BLaER1 (cell line): Measurements from ENCODE around the gene ANK3.

ENCODE experiments used
- H3K27ac ChIP-seq: shearing (Covaris generic); formaldehyde crosslinking; 2 replicates; pipeline ENCODE4 v1.8.1; 2022
- H3K27me3 ChIP-seq: shearing (Covaris generic); formaldehyde crosslinking; 2 replicates; pipeline ENCODE4 v1.8.1; 2022
- H3K36me3 ChIP-seq: shearing (Covaris generic); formaldehyde crosslinking; 2 replicates; pipeline ENCODE4 v1.8.1; 2022
- H3K4me1 ChIP-seq: shearing (Covaris generic); formaldehyde crosslinking; 2 replicates; pipeline ENCODE4 v1.8.1; 2022
- H3K4me2 ChIP-seq: shearing (Covaris generic); formaldehyde crosslinking; 2 replicates; pipeline ENCODE4 v1.8.1; 2022
- H3K4me3 ChIP-seq: shearing (Covaris generic); formaldehyde crosslinking; 2 replicates; pipeline ENCODE4 v1.8.1; 2022
- H3K9ac ChIP-seq: shearing (Covaris generic); formaldehyde crosslinking; 2 replicates; pipeline ENCODE4 v1.8.1; 2022
- H3K9me3 ChIP-seq: shearing (Covaris generic); formaldehyde crosslinking; 2 replicates; pipeline ENCODE4 v1.8.1; 2022
- H4K20me1 ChIP-seq: shearing (Covaris generic); formaldehyde crosslinking; 2 replicates; pipeline ENCODE4 v1.8.1; 2022
- Cebpa-rat ChIP-seq: shearing (Covaris generic); IDR thresholded peaks from 2 replicates; pipeline ENCODE4 v1.8.1; 2022

ANK3 gene

DNA sequence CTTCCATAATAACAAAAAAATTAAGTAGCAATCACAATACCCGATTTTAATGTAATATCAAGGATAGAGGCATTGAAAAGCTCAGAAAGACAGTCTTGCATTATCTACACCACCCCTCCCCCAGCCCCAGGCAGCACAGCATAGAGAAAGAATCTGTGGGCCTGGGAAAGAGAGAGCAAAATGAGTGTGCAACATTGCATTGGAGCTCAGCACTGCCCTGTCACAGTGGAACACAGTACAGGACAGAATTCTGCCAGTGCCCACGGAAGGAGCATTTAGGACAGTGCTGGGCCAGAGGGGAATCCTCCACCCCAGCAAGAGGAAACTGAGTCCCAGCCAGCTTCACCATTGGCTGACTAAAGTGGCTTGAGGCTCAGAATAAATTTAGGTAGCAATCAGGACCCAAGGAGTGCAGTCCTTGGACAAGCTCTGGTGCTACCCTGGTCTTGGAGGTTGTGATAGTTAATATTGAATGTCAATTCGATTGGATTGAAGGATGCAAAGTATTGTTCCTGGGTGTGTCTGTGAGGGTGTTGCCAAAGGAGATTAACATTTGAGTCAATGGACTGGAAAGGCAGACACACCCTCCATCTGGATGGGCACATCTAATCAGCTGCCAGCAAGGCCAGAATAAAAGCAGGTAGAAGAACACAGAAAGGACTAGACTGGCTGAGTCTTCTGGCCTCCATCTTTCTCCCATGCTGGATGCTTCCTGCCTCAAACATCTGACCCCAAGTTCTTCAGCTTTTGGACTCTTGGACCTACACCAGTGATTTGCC is 234.4 kb downstream of the ANK3 start:
- Histone ChIP-seq H3K27me3 (no peaks in the 10 kb centered on the region), H3K4me3 (no peak overlapping the region), H3K36me3 (no peaks in the 10 kb centered on the region), H3K9me3 (no peaks in the 10 kb centered on the region), H3K9ac (no peak overlapping the region), H3K27ac (no peak overlapping the region), H3K4me1 (no peaks in the 10 kb centered on the region), H3K4me2 (no peak overlapping the region), H4K20me1 (no peaks in the 10 kb centered on the region)
- no peak for TF ChIP-seq Cebpa-rat

DNA sequence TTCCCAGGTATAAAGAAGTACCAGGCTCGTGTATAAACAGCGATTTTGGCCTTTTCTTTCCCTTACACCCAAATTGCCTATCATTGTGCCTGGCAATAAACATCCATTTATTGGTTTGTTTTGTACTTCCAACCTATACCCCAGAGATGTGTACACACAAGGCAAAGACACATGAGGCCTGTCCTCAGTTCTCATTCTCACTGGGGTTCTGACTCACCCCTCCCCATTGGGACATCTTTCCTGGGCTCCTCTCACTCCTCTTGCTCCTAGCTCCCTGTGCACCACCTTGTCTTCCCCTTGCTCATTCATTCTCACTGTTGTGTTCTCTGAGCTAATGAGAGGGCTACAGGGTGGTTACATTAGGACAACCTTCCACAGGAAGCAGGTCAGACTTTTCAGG is 240.7 kb downstream of the ANK3 start:
- no peaks in the 10 kb centered on the region for H3K27me3 ChIP-seq
- TF ChIP-seq Cebpa-rat, result no peak
- no peaks in the 10 kb centered on the region for H3K36me3 ChIP-seq
- no peak overlapping the region for H3K4me3 ChIP-seq
- no peaks in the 10 kb centered on the region for H3K4me1 ChIP-seq
- no peak overlapping the region for H3K4me2 ChIP-seq
- H3K27ac ChIP-seq, result no peak overlapping the region
- H4K20me1 ChIP-seq, result no peaks in the 10 kb centered on the region
- no peak overlapping the region for H3K9ac ChIP-seq
- H3K9me3 ChIP-seq, result no peaks in the 10 kb centered on the region

DNA sequence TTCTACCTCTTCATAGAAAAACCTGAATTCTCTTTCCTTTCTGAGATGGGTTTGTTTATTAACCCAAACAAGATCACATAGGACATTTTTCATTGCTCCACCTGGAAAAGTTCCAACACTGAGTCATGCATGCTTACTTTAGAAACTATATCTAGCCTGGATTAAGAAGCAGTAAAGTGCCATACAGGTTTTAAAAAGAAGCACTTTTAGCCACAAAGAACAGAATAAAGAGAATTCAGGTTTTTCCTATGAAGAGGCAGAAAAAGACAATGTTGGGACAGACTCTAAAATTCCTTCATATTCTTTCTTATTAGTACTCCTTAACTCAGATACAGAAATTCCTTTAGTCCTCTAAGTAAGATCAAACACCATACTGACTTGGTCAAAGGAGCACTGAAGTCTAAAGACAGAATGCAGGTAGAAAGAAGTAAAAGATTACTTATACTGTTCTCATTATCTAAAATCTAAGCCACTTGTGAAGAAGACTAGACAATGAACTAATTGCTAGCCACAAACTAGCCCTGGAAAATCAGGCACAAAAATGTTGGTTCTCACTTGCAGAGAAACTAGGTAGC is 241.3 kb downstream of the ANK3 start:
- Histone ChIP-seq H3K4me3 (no peak overlapping the region), H4K20me1 (no peaks in the 10 kb centered on the region), H3K9me3 (no peaks in the 10 kb centered on the region), H3K4me2 (no peak overlapping the region), H3K9ac (no peak overlapping the region), H3K4me1 (no peaks in the 10 kb centered on the region), H3K36me3 (no peaks in the 10 kb centered on the region), H3K27ac (no peak overlapping the region), H3K27me3 (no peaks in the 10 kb centered on the region)
- TF ChIP-seq Cebpa-rat, result no peak

DNA sequence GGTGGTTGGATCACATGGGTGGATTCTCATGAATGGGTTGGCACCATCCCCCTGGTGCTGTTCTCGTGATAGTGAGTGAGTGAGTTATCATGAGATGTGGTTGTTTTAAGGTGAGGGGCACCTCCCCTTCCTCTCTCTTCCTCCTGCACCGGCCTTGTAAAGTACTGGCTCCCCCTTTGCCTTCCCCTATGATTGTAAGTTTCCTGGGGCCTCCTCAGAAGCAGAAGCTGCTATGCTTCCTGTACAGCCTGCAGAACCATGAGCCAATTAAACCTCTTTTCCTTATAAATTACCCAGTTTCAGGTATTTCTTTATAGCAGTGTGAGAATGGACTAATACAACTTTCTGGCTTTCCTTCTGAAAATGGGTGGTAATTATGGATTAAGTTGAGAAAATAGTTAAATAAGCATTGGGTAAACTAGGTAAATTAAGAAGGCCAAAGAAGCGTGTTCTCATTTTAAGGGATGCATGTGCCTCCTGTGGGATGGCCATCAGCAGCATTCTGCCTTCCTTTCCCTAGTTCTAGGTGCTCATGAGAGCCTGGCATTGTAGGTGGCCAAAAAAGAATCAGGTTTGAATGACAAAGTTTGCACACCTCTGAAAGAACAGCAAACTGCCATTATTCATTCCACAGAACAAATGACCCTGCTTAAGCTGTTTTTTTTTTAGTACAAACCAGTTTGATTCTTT is 242.0 kb downstream of the ANK3 start:
- Histone ChIP-seq H3K9ac (no peak overlapping the region), H3K4me3 (no peak overlapping the region), H3K4me2 (no peak overlapping the region), H3K36me3 (no peaks in the 10 kb centered on the region), H3K27ac (no peak overlapping the region), H3K27me3 (no peaks in the 10 kb centered on the region), H3K9me3 (no peaks in the 10 kb centered on the region), H4K20me1 (no peaks in the 10 kb centered on the region), H3K4me1 (no peaks in the 10 kb centered on the region)
- no peak for TF ChIP-seq Cebpa-rat

DNA sequence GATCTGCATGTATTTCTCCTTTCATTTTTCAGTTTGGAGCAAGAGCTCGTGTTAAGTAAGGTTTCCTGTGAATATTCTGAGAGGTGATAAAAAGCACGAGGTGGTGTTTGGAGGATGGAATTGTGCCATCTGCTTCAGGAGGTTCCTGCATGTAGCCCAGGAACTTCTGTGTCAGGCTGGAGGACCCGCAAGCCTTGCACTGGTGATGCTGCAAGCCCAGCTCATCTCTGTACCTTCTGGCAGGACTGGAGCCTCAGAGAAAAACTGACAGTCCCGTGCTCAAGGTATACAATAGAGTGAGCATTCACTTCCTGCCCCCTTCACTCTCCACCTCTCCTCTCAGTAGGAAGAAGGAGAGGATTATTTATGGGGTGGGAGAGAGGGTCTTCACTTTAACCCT is 242.7 kb downstream of the ANK3 start:
- Histone ChIP-seq H3K27me3 (no peaks in the 10 kb centered on the region), H3K9ac (no peak overlapping the region), H3K4me1 (no peaks in the 10 kb centered on the region), H3K4me3 (no peak overlapping the region), H3K4me2 (no peak overlapping the region), H3K27ac (no peak overlapping the region), H3K9me3 (no peaks in the 10 kb centered on the region), H4K20me1 (no peaks in the 10 kb centered on the region), H3K36me3 (no peaks in the 10 kb centered on the region)
- TF ChIP-seq Cebpa-rat, result no peak

DNA sequence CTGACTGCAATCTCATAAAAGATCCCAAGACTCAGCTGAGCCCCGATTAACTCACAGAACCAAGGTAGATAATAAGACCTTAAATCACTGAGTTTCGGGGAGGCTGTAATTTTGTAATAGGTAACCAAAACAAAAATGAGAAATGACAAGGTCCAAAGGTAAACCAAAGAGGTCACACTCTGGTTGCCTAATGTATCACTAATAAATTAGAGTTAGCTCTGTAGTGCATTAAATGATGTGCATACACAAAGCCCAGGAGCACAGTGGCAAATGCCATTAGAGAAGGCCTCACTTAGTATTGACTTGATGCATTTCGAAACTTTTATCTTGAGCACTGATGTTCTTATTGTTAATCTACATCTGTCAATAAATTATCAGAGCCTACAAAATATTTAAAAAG is 245.6 kb downstream of the ANK3 start:
- Histone ChIP-seq H3K4me3 (no peak overlapping the region), H3K9ac (no peak overlapping the region), H3K4me2 (no peak overlapping the region), H4K20me1 (no peaks in the 10 kb centered on the region), H3K27me3 (no peaks in the 10 kb centered on the region), H3K36me3 (no peaks in the 10 kb centered on the region), H3K4me1 (no peaks in the 10 kb centered on the region), H3K27ac (no peak overlapping the region), H3K9me3 (no peaks in the 10 kb centered on the region)
- TF ChIP-seq Cebpa-rat, result no peak

DNA sequence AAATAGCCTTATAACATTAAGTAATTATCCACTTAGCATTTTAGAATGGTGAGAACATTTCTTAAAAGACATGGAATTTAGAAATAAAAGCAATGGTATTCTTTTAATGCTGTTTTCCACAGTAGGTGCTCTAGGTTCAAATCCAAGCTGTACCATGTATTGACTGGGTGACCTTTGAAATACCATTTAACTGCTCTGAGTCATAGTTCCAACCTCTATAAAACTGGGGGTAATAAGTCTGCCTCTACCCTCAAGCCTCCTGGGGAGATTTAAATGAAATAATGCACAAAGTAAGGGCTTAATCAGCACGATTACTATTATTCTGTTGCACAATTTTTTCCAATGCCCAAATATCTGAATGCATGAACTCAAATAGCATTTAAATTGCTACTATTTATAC is 246.9 kb downstream of the ANK3 start:
- Histone ChIP-seq H3K9me3 (no peaks in the 10 kb centered on the region), H3K4me2 (no peak overlapping the region), H3K4me3 (no peak overlapping the region), H3K27me3 (no peaks in the 10 kb centered on the region), H3K9ac (no peak overlapping the region), H3K27ac (no peak overlapping the region), H3K4me1 (no peaks in the 10 kb centered on the region), H3K36me3 (no peaks in the 10 kb centered on the region), H4K20me1 (no peaks in the 10 kb centered on the region)
- no peak for TF ChIP-seq Cebpa-rat

DNA sequence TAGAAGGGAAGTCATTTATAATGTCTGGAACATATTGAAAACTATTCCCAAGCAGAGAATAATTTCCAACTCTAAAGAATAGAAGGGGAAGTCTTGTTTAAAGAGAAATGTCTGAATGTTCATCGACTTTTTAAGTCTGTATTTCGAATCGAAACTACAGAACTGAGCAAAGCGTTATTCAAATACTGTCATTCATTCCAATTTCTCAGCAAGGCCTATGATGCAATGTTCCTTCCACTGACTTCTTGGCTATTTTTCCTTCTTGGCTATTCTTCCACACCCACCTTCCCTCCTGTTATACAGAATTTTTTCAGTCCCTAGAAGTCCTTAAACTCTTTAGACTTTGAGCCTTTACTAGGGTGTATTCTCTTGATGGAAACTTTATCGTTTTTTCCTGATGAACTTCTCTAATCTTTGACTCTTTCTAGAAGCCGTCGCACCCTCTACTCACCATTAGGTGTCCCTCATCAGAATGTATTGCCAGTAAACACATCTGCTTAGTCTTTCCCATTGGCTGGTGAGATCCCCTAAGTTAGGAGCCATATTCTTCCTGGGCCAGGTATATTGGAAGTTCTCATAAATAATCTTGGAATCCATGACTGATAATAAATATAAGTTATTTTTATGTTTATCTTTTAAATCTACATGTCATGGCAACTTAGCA is 247.6 kb downstream of the ANK3 start:
- Histone ChIP-seq H3K36me3 (no peaks in the 10 kb centered on the region), H3K9me3 (no peaks in the 10 kb centered on the region), H3K4me1 (no peaks in the 10 kb centered on the region), H3K27me3 (no peaks in the 10 kb centered on the region), H3K4me3 (no peak overlapping the region), H3K4me2 (no peak overlapping the region), H3K9ac (no peak overlapping the region), H3K27ac (no peak overlapping the region), H4K20me1 (no peaks in the 10 kb centered on the region)
- no peak for TF ChIP-seq Cebpa-rat

DNA sequence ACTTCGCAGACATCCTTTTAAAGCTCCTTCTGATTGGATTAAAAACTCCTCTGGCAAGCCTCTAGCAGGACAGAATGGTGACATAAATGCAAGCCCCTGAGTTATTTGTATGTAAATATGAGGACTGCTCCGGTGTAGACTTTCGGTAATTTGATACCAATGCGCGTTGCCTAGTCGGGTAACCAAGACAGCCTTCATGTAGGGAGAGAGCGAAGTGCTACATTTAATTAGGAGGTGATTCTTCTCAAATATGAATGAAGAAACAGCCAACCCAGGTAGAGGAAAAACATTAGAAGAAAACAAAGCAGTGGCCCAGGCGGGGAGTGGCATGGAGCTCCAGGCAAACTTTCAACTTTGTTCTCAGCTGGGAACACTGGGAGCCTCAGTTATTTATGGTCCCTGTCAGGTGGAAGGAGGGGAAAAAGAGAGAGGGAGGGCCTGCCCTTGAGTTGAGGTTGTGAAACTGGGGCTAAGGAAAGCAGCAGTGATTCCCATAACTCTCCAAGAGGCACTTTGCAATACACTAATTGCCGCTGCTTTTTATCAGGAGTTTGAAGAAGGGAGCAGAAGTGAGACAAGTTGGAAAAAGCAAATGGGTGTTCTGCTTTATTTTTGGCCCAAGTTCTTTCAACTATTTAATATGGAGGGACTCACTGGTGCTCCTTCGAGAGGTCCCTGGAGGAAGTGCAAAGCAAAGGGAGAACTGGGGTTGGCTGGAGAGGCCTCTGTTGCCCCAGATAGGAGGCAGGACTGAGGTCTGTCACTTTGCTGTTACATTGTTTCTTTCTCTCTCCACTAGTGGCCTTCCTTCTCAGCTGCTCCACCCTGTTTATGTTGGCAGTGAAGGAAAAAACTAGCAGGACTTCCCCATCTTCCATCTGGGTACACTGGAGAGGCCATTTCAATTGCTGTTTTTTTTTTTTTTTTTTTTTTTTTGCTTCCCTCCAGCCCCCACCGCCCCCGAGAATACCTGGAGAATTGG is 248.7 kb downstream of the ANK3 start:
- Histone ChIP-seq H3K36me3 (no peaks in the 10 kb centered on the region), H3K27ac (no peak overlapping the region), H3K4me3 (no peak overlapping the region), H3K9ac (no peak overlapping the region), H3K4me1 (no peaks in the 10 kb centered on the region), H3K9me3 (no peaks in the 10 kb centered on the region), H4K20me1 (no peaks in the 10 kb centered on the region), H3K27me3 (no peaks in the 10 kb centered on the region), H3K4me2 (no peak overlapping the region)
- TF ChIP-seq Cebpa-rat, result no peak
